MM.1S (cell line): Measurements from ENCODE around the gene PPP6R3.

Experiments
- EZH2 ChIP-seq: fragments of 300-600 bp; sonication (generic); optimal IDR thresholded peaks from 2 replicates; pipeline ENCODE3; 2017; ENCODE audit warnings: low read depth, mild to moderate bottlenecking, antibody characterized with exemption, low read length, mixed read lengths
- EZH2phosphoT487 ChIP-seq: fragments of 300-600 bp; sonication (generic); IDR thresholded peaks from 2 replicates; pipeline ENCODE4 v1.6.1; 2018; ENCODE audit warnings: antibody characterized with exemption, low read length
- TF ChIP-seq, protein P1 (sequence below): fragments of 300-600 bp; sonication (generic); IDR thresholded peaks from 2 replicates; pipeline ENCODE4 v1.5.1; 2016; ENCODE audit warnings: antibody characterized with exemption, low read length, mixed read lengths

DNA sequence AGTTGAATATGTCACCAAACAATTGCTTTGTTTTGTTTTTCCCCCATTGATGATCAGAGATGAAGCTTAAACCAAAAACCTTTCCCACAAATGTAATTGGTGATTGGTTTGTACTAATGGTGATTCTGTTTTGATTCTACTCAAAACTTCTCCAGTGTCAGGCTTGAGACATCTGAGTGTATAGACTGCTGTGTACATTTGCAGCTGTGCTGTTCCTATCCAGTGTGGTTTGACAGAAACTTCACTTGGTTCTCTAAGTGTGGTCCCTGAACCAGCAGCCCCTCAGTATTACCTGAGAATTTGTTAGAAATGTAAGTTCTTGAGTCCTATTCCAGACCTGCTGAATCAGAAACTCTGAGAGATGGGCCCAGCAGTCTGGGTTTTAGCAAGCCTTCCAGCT, 84.8 kb downstream of the PPP6R3 start:
- no peak for TF ChIP-seq EZH2
- TF ChIP-seq, protein P1, sequence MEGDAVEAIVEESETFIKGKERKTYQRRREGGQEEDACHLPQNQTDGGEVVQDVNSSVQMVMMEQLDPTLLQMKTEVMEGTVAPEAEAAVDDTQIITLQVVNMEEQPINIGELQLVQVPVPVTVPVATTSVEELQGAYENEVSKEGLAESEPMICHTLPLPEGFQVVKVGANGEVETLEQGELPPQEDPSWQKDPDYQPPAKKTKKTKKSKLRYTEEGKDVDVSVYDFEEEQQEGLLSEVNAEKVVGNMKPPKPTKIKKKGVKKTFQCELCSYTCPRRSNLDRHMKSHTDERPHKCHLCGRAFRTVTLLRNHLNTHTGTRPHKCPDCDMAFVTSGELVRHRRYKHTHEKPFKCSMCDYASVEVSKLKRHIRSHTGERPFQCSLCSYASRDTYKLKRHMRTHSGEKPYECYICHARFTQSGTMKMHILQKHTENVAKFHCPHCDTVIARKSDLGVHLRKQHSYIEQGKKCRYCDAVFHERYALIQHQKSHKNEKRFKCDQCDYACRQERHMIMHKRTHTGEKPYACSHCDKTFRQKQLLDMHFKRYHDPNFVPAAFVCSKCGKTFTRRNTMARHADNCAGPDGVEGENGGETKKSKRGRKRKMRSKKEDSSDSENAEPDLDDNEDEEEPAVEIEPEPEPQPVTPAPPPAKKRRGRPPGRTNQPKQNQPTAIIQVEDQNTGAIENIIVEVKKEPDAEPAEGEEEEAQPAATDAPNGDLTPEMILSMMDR: no peak
- TF ChIP-seq EZH2phosphoT487: no peak
